ENCODE results near the gene NTRK3.

NTRK3 gene

DNA sequence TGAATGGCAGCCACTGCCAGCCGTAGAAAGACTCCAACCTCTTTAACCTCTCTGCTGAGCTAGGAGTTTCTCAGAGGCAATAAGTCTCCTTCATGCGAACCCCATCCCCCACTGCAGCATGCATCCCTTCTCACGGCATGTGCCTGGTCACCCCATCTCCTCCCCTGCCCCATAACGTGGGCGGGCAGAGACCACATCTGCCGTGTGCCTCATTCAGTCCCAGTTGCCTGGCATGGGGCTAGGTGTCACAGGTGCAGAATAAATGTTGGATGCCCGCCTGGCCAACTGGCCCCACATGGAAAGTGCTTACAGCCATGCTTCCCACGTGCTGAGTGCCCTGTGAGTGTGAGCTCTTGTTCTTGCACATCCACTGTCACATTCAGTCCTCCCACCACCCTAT lies 43.5 kb upstream of the NTRK3 start:
- CTCF ChIA-PET: interaction anchor here (0.9 kb wide), 1 partner anchor 151 kb away, joined by 3 read pairs; no protein-coding TSS in a partner anchor
- no peak for DNase-seq (ENCODE audit: extremely low spot score)
- POLR2A ChIA-PET: no interaction called here
- TF ChIP-seq CTBP1 (IDR thresholded peaks at IDR 0.05; ENCODE audit: borderline replicate concordance) (no peak), TARDBP (IDR thresholded peaks at IDR 0.05) (no peak), ZNF384 (IDR thresholded peaks at IDR 0.05) (no peak), BHLHE40 (IDR thresholded peaks at IDR 0.05; ENCODE audit: borderline replicate concordance) (no peak), FOXK2 (IDR thresholded peaks at IDR 0.05) (no peak), L3MBTL2 (conservative IDR thresholded peaks at IDR 0.05) (no peak), SUZ12 (IDR thresholded peaks at IDR 0.05) (no peak), FOXM1 (IDR thresholded peaks at IDR 0.05; ENCODE audit: borderline replicate concordance) (no peak), SP1 (IDR thresholded peaks at IDR 0.05) (no peak), HDGF (IDR thresholded peaks at IDR 0.05; ENCODE audit: borderline replicate concordance) (no peak), NFRKB (IDR thresholded peaks at IDR 0.05) (no peak)
- TF ChIP-seq, protein P1, sequence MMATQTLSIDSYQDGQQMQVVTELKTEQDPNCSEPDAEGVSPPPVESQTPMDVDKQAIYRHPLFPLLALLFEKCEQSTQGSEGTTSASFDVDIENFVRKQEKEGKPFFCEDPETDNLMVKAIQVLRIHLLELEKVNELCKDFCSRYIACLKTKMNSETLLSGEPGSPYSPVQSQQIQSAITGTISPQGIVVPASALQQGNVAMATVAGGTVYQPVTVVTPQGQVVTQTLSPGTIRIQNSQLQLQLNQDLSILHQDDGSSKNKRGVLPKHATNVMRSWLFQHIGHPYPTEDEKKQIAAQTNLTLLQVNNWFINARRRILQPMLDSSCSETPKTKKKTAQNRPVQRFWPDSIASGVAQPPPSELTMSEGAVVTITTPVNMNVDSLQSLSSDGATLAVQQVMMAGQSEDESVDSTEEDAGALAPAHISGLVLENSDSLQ (IDR thresholded peaks at IDR 0.05): no peak

DNA sequence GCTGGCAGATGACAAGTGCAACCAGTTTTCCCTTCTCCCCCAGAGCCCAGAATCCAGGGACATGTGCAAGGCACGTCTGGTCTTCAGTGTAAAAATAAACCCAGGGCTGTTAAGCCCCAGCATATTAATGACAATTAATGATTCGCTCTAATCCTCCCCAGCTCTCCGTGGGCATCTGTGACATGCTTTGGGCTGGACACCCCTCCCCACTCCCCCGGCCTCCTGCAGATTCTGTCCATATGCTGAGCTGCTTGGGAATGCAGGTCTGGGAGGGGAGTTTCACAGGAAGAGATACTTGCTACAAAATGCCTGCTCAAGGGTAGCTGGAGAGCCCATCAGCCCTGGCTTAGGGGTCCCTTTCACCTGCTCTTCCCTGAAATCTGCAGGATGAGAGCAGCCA lies 43.0 kb upstream of the NTRK3 start:
- ChIA-PET POLR2A (no interaction called here), CTCF (no interaction called here)
- TF ChIP-seq NFRKB (IDR thresholded peaks at IDR 0.05) (no peak), HDGF (IDR thresholded peaks at IDR 0.05; ENCODE audit: borderline replicate concordance) (no peak), TARDBP (IDR thresholded peaks at IDR 0.05) (no peak), FOXA1 (IDR thresholded peaks at IDR 0.05) (no peak), BHLHE40 (IDR thresholded peaks at IDR 0.05; ENCODE audit: borderline replicate concordance) (no peak), FOXK2 (IDR thresholded peaks at IDR 0.05) (no peak), LEF1 (IDR thresholded peaks at IDR 0.05; ENCODE audit: borderline replicate concordance) (no peak), ELF4 (IDR thresholded peaks at IDR 0.05) (no peak), SUZ12 (IDR thresholded peaks at IDR 0.05) (no peak), CTBP1 (IDR thresholded peaks at IDR 0.05; ENCODE audit: borderline replicate concordance) (no peak), ARNT (IDR thresholded peaks at IDR 0.05) (no peak), L3MBTL2 (conservative IDR thresholded peaks at IDR 0.05) (no peak), FOXM1 (IDR thresholded peaks at IDR 0.05; ENCODE audit: borderline replicate concordance) (no peak), SP1 (IDR thresholded peaks at IDR 0.05) (no peak), ZNF384 (IDR thresholded peaks at IDR 0.05) (no peak)
- TF ChIP-seq, protein P1 (IDR thresholded peaks at IDR 0.05): no peak
- DNase-seq (ENCODE audit: extremely low spot score): no peak

DNA sequence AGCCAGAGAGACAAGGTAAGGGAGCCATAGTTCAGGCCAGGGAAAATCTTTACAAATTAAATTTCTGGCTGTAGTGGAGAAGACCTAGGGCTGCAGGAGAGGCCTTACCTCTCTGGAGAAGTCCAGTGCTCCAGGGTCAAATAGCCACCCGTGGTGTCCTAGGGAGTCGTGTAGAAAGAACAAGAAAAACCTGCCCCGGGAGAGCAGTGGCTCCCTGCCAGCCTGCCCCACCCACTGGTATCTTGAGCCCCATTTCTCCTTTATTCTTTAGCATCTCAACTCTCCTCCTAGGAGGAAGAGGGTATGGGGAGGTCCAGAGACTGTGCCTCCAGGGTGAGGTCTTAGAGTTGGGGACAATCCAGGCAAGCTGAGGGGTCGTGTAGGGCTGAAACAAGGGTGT lies 32.1 kb upstream of the NTRK3 start:
- CTCF ChIA-PET: no interaction called here
- no peak for TF ChIP-seq LEF1 (IDR thresholded peaks at IDR 0.05; ENCODE audit: borderline replicate concordance)
- TF ChIP-seq BHLHE40 (IDR thresholded peaks at IDR 0.05; ENCODE audit: borderline replicate concordance): no peak
- TF ChIP-seq CTBP1 (IDR thresholded peaks at IDR 0.05; ENCODE audit: borderline replicate concordance): no peak
- DNase-seq (ENCODE audit: extremely low spot score): no peak
- POLR2A ChIA-PET: no interaction called here

DNA sequence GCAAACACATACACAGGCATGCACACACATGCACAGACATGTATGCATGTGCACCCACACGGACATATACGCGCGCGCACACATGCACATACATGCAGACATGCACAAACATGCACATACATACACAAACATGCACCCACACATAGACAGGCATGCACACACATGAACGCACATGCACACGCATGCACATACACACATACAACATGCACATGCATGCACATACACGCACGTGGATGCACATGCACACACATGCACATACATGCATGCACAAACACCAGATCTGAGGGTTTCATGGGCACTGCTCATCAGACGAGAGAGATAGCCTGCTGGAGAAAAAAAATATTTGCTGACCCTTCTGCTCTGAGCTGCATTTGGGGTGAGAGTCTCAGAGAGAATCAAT lies 31.7 kb upstream of the NTRK3 start:
- ChIA-PET POLR2A (no interaction called here), CTCF (no interaction called here)
- no peak for TF ChIP-seq L3MBTL2 (conservative IDR thresholded peaks at IDR 0.05)
- TF ChIP-seq BHLHE40 (IDR thresholded peaks at IDR 0.05; ENCODE audit: borderline replicate concordance): no peak
- no peak for TF ChIP-seq FOXK2 (IDR thresholded peaks at IDR 0.05)
- TF ChIP-seq FOXA1 (IDR thresholded peaks at IDR 0.05): no peak
- no peak for TF ChIP-seq FOXM1 (IDR thresholded peaks at IDR 0.05; ENCODE audit: borderline replicate concordance)
- TF ChIP-seq SP1 (IDR thresholded peaks at IDR 0.05): no peak
- TF ChIP-seq LEF1 (IDR thresholded peaks at IDR 0.05; ENCODE audit: borderline replicate concordance): no peak
- TF ChIP-seq ELF4 (IDR thresholded peaks at IDR 0.05): no peak
- no peak for DNase-seq (ENCODE audit: extremely low spot score)

DNA sequence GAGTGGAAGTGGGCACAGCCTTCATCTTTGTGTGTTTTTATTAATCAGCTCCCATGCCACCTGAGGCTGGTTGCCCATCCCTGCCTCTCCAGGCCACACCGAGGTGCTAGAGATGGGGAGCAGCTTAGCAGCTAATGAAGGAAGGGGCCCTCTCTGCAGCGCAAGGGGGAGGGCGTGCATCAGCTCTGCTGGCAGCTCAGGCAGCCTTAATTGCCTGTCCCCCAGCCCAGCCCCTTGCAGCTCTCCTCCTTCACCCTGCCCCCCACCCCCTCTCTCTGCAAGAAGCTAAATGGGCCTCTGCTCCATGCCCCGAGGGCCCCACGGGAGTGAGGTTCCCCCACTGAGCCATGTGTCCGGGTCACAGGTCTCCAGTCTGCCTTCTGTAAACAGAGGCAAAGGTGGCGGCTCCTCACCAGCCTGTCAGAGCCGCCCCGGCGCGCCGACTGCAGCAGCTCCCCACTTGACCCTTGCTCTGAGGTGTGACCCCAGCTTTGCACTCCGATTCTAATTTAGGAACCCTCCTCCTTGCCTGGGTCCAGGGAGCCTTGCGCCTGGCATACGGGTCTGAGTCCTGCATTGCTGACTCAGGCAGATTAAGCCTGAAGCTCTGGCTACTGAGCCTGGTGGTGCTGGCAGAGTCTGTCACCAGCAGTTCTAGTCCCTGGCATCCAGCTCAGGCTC lies 27.9 kb upstream of the NTRK3 start:
- POLR2A ChIA-PET: no interaction called here
- no peak for TF ChIP-seq SP1 (IDR thresholded peaks at IDR 0.05)
- CTCF ChIA-PET: interaction anchor here (0.5 to 1.0 kb wide), 4 partner anchors 9 to 520 kb away, joined by 3 to 4 read pairs (median 3); no protein-coding TSS in a partner anchor
- no peak for DNase-seq (ENCODE audit: extremely low spot score)

DNA sequence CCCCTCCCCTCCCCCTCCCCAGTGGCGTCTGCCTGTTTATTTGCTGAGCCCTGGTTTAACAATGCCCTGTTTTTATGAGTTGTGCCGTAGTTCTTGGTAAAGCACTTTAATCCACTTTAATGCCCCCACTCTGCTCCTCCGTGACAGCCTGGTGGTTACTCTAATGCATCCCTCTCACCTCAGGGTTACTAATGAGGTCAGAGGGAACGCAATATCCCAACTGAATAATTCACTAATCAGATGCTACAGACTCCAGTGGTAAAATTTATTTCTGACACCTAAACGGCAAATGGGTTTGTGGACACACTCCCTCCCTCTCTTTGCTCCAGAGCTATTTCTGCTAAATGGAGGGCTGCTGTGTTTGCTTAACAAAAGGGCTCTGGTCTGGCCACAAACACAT lies 26.1 kb upstream of the NTRK3 start:
- DNase-seq (ENCODE audit: extremely low spot score): no peak
- TF ChIP-seq L3MBTL2 (conservative IDR thresholded peaks at IDR 0.05) (no peak), LEF1 (IDR thresholded peaks at IDR 0.05; ENCODE audit: borderline replicate concordance) (no peak), FOXK2 (IDR thresholded peaks at IDR 0.05) (no peak), NFRKB (IDR thresholded peaks at IDR 0.05) (no peak), SUZ12 (IDR thresholded peaks at IDR 0.05) (no peak), BHLHE40 (IDR thresholded peaks at IDR 0.05; ENCODE audit: borderline replicate concordance) (no peak), SP1 (IDR thresholded peaks at IDR 0.05) (no peak), HDGF (IDR thresholded peaks at IDR 0.05; ENCODE audit: borderline replicate concordance) (no peak), ZNF384 (IDR thresholded peaks at IDR 0.05) (no peak), CTBP1 (IDR thresholded peaks at IDR 0.05; ENCODE audit: borderline replicate concordance) (no peak), ELF4 (IDR thresholded peaks at IDR 0.05) (no peak), ARNT (IDR thresholded peaks at IDR 0.05) (no peak), TARDBP (IDR thresholded peaks at IDR 0.05) (no peak), FOXM1 (IDR thresholded peaks at IDR 0.05; ENCODE audit: borderline replicate concordance) (no peak), FOXA1 (IDR thresholded peaks at IDR 0.05) (no peak)
- TF ChIP-seq, protein P1 (IDR thresholded peaks at IDR 0.05): no peak
- POLR2A ChIA-PET: no interaction called here
- CTCF ChIA-PET: interaction anchor here (1.2 kb wide), 1 partner anchor 9 kb away, joined by 3 read pairs; no protein-coding TSS in a partner anchor

All from HEK293T (cell line).